ENCODE measurements around the gene MCM3. TPM values are rescaled to one million over a fixed set of nuclear protein-coding genes. Genes with fewer than 3 reads are reported as not detected.

Gene MCM3
- polyA plus RNA-seq, 1 of the 3 experiments (the other 2 are of a cell fraction): 62.4 TPM

- no peak for TF ChIP-seq USF2 (IDR thresholded peaks at IDR 0.05; ENCODE audit: borderline replicate concordance, low read depth, low read length)
- no peak for TF ChIP-seq JUND (IDR thresholded peaks at IDR 0.05)
- no peak for TF ChIP-seq PBX3 (IDR thresholded peaks at IDR 0.05)
These were observed 51.5 kb downstream of the MCM3 start (continued) for GRCh38 chr6:52233005-52233404.

GRCh38 chr6:52231406-52232127 is 53.0 kb downstream of the MCM3 start:
- no peaks in the 10 kb centered on the region; the same call in 1 of the 2 replicates for H3K9me3 ChIP-seq
- ChIA-PET CTCF (interaction anchor here (0.7 to 2.6 kb wide), 6 partner anchors 8 to 133 kb away, joined by 3 to 11 read pairs (median 4); no protein-coding TSS in a partner anchor), POLR2A (no interaction called here)
- no peak overlapping the region for H3K27ac ChIP-seq (ENCODE audit: low read depth in 2 of 2, low read length in 1 of 2)
- no peaks in the 10 kb centered on the region; the same call in 1 of the 2 replicates for H3K27me3 ChIP-seq (ENCODE audit: insufficient read depth)
- H3K79me2 ChIP-seq (ENCODE audit: insufficient read depth): no peaks in the 10 kb centered on the region
- no peaks in the 10 kb centered on the region for H3K36me3 ChIP-seq (replicated peaks in 1 of 2; ENCODE audit: control insufficient read depth in 1 of 2, insufficient read depth in 2 of 2, low read length in 1 of 2)
- DNase-seq: no peak
- H3F3A ChIP-seq (replicated peaks; ENCODE audit: insufficient read depth): peaks cover 3% of the 10 kb centered on the region
- 43% methylated on average over 8 of the region's 8 CpGs for WGBS (ENCODE audit: low lambda C conversion rate)
- no peaks in the 10 kb centered on the region for H3K9me2 ChIP-seq
- no peak overlapping the region for H3K4me2 ChIP-seq
- TF ChIP-seq EZH2phosphoT487 (IDR thresholded peaks at IDR 0.05; ENCODE audit: borderline replicate concordance, low read depth) (no peak), TAF1 (IDR thresholded peaks at IDR 0.05; ENCODE audit: borderline replicate concordance, low read depth, low read length) (no peak), RFX5 (IDR thresholded peaks at IDR 0.05; ENCODE audit: low read length) (no peak), ELF1 (IDR thresholded peaks at IDR 0.05) (no peak), PBX3 (IDR thresholded peaks at IDR 0.05) (no peak), USF2 (IDR thresholded peaks at IDR 0.05; ENCODE audit: borderline replicate concordance, low read depth, low read length) (no peak), GATA2 (CRISPR knock-in tag; IDR thresholded peaks at IDR 0.05) (no peak), FOXM1 (IDR thresholded peaks at IDR 0.05; ENCODE audit: low read depth) (no peak), EP300 (IDR thresholded peaks at IDR 0.05; ENCODE audit: borderline replicate concordance in 1 of 2, low read depth in 1 of 2, low read length in 1 of 2) (no peak), POLR2AphosphoS5 (IDR thresholded peaks at IDR 0.05; ENCODE audit: low read depth, low read length) (no peak), MEF2A (IDR thresholded peaks at IDR 0.05; ENCODE audit: borderline replicate concordance, low read depth) (no peak), YY1 (IDR thresholded peaks at IDR 0.05; ENCODE audit: low read depth) (no peak), MAX (IDR thresholded peaks at IDR 0.05; ENCODE audit: low read depth) (no peak), ZBTB33 (IDR thresholded peaks at IDR 0.05; ENCODE audit: borderline replicate concordance, low read depth) (no peak), MXI1 (IDR thresholded peaks at IDR 0.05; ENCODE audit: low read depth, low read length) (no peak), USF1 (IDR thresholded peaks at IDR 0.05; ENCODE audit: borderline replicate concordance, low read depth) (no peak), RCOR1 (IDR thresholded peaks at IDR 0.05; ENCODE audit: low read length) (no peak), CHD2 (IDR thresholded peaks at IDR 0.05; ENCODE audit: low read length, partially characterized antibody) (no peak), NFIC (IDR thresholded peaks at IDR 0.05; ENCODE audit: borderline replicate concordance) (no peak)
- H3K4me3 ChIP-seq (ENCODE audit: low read depth in 2 of 2, low read length in 1 of 2): no peak overlapping the region
- H3K4me1 ChIP-seq (ENCODE audit: control insufficient read depth in 1 of 2, insufficient read depth in 2 of 2, low read depth in 1 of 2, low read length in 1 of 2): no peaks in the 10 kb centered on the region
- no peak overlapping the region for H2AFZ ChIP-seq (ENCODE audit: low read depth)
- no peaks in the 10 kb centered on the region for H4K20me1 ChIP-seq (ENCODE audit: insufficient read depth)
- no peak overlapping the region for H3K9ac ChIP-seq

All from SK-N-SH (cell line).